HG02885 (cell line): ENCODE data around the gene TMEM209.
A peak's percentile ranks its signal among the peaks of the same experiment; 100 is the strongest.
"Not testable (repeated sequence)": the region's sequence is repeated elsewhere in the genome, so short reads cannot be mapped to it uniquely, and the experiment has no call there.

Source experiments
- ATAC-seq: cut with Tn5 transposase; IDR thresholded peaks from one replicate; pipeline ENCODE4 v1.9.1; 2021; ENCODE audit warnings: mild to moderate bottlenecking; ENCODE audit not compliant: unreplicated experiment, poor library complexity

TMEM209 gene

GRCh38 chr7:130219871-130220270 lies 14.7 kb upstream of the TMEM209 start:
- ATAC-seq: no peak

- no peak for ATAC-seq
These were observed 13.8 kb upstream of the TMEM209 start for GRCh38 chr7:130218806-130219620.

- no peak for ATAC-seq
These were observed 11.5 kb upstream of the TMEM209 start for GRCh38 chr7:130216750-130217149.

- ATAC-seq: no peak
These were observed 10.8 kb upstream of the TMEM209 start for GRCh38 chr7:130216025-130216424.

GRCh38 chr7:130213828-130214227 lies 8.6 kb upstream of the TMEM209 start:
- ATAC-seq: no peak

- no peak for ATAC-seq
These were observed 5.2 kb upstream of the TMEM209 start for GRCh38 chr7:130210181-130210935.

- no peak for ATAC-seq
These were observed 3.3 kb upstream of the TMEM209 start for GRCh38 chr7:130208516-130208915.

- ATAC-seq: no peak
These were observed 2.4 kb upstream of the TMEM209 start, which contains the start of gene SSMEM1 for GRCh38 chr7:130207642-130208041. Gene SSMEM1, plus strand, starts transcription at chr7:130207860. Its CDS starts 51 bp downstream, at chr7:130207911.

GRCh38 chr7:130207033-130207432 lies 1.8 kb upstream of the TMEM209 start:
- ATAC-seq: no peak

- no peak for ATAC-seq
These were observed 3.4 kb downstream of the TMEM209 start for GRCh38 chr7:130201796-130202195.

- no peak for ATAC-seq
These were observed 8.1 kb downstream of the TMEM209 start for GRCh38 chr7:130197094-130197493.

- no peak for ATAC-seq
These were observed 8.7 kb downstream of the TMEM209 start for GRCh38 chr7:130196476-130196875.

- ATAC-seq: no peak
These were observed 9.8 kb downstream of the TMEM209 start for GRCh38 chr7:130195396-130195795.

GRCh38 chr7:130191791-130192190 lies 13.4 kb downstream of the TMEM209 start:
- no peak for ATAC-seq

- ATAC-seq: no peak
These were observed 15.9 kb downstream of the TMEM209 start for GRCh38 chr7:130189343-130189742.

- ATAC-seq: no peak
These were observed 17.8 kb downstream of the TMEM209 start for GRCh38 chr7:130187360-130187759.

- not testable (repeated sequence) for ATAC-seq
These were observed 20.9 kb downstream of the TMEM209 start for GRCh38 chr7:130184349-130184748.

- ATAC-seq: peak; percentile 78
These were observed 22.2 kb downstream of the TMEM209 start for GRCh38 chr7:130182990-130183389.

- no peak for ATAC-seq
These were observed 24.0 kb downstream of the TMEM209 start for GRCh38 chr7:130181263-130181605.

- ATAC-seq: no peak
These were observed 24.5 kb downstream of the TMEM209 start for GRCh38 chr7:130180571-130181262.

- no peak for ATAC-seq
These were observed 25.6 kb downstream of the TMEM209 start for GRCh38 chr7:130179631-130180030.
